ENCODE data around the gene GREM2. TPM values are rescaled to one million over a fixed set of nuclear protein-coding genes. Genes with fewer than 3 reads are reported as not detected.

GREM2 gene
- total RNA-seq, 1 donor from 2014 or later, result not detected

DNA sequence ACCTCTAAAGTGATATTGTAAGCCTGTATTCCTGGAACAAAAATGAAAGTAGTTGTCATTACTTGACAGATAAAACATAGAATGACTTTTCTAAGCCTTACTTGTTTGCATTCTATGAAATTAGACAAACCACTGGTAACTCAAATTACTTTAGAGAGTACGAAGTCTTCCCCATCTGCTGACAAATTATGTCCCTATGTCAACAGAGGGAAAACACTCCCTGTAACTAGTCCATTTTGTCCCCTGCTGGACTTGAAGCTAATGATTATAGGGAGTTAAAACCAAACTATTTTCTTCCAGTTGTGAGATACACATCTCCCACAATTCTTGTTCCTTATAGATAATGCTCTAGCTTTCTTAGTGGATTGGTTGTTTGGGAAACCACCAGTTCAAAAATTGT lies 39.6 kb downstream of the GREM2 start:
- DNase-seq (ENCODE audit: low spot score), result no peak
- H3K4me3 Mint-ChIP-seq (ENCODE audit: low read depth), result no peak overlapping the region
- no peak overlapping the region for H3K27ac Mint-ChIP-seq
- H3K9me3 Mint-ChIP-seq, result peaks cover 6% of the 10 kb centered on the region
- H3K4me1 Mint-ChIP-seq (ENCODE audit: low read depth), result peaks cover 7% of the 10 kb centered on the region
- intact Hi-C loops (cut with micrococcal nuclease), result no loop called here
- no peaks in the 10 kb centered on the region for H3K36me3 Mint-ChIP-seq (ENCODE audit: low read depth)
- peaks cover 3% of the 10 kb centered on the region for H3K27me3 Mint-ChIP-seq (ENCODE audit: low read depth)

DNA sequence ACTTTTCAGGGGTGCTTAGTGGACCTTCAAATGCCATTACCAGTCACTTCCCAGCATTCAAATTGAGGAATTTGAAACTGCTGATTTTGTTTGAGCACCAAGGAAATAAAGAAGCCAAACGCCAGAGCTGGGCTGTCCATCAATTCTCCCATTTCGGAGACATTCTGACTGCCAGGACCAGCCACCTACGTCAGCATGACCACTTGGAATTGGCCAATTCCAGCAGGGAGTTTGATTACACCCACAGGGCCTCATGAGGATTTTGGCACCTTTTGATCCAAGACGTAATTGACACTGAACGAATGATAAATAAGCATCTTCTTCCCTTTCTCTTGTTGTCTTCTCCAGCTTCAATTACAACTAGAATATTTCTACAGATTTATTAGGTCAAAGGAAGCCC lies 40.2 kb downstream of the GREM2 start:
- Mint-ChIP-seq H3K27ac (no peak overlapping the region), H3K27me3 (ENCODE audit: low read depth) (peaks cover 2% of the 10 kb centered on the region), H3K9me3 (peaks cover 6% of the 10 kb centered on the region), H3K36me3 (ENCODE audit: low read depth) (no peaks in the 10 kb centered on the region), H3K4me1 (ENCODE audit: low read depth) (peaks cover 7% of the 10 kb centered on the region), H3K4me3 (ENCODE audit: low read depth) (no peak overlapping the region)
- intact Hi-C loops (cut with micrococcal nuclease), result no loop called here
- DNase-seq (ENCODE audit: low spot score), result no peak

DNA sequence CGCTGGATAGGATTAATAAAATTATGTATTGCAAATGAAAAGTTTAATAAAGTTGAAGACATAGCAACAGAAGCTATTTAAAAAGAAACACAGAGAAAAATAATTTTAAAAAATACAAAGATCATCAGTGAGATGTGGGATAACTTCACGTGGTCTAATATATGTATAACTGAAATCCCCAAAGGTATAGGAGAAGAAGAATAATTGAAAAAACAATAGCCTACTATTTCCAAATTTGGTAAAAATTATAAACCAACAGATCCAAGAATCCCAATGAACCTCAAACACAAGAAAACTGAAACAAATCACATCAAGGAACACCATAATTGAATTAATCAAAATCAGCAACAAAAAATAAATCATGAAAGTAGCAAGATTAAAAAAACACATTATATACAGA lies 44.9 kb downstream of the GREM2 start:
- no peak for DNase-seq (ENCODE audit: low spot score)
- no peaks in the 10 kb centered on the region for H3K36me3 Mint-ChIP-seq (ENCODE audit: low read depth)
- no peaks in the 10 kb centered on the region for H3K4me1 Mint-ChIP-seq (ENCODE audit: low read depth)
- H3K9me3 Mint-ChIP-seq, result peaks cover 5% of the 10 kb centered on the region
- H3K27me3 Mint-ChIP-seq (ENCODE audit: low read depth), result no peaks in the 10 kb centered on the region
- intact Hi-C loops (cut with micrococcal nuclease), result no loop called here
- no peak overlapping the region for H3K27ac Mint-ChIP-seq
- no peak overlapping the region for H3K4me3 Mint-ChIP-seq (ENCODE audit: low read depth)

DNA sequence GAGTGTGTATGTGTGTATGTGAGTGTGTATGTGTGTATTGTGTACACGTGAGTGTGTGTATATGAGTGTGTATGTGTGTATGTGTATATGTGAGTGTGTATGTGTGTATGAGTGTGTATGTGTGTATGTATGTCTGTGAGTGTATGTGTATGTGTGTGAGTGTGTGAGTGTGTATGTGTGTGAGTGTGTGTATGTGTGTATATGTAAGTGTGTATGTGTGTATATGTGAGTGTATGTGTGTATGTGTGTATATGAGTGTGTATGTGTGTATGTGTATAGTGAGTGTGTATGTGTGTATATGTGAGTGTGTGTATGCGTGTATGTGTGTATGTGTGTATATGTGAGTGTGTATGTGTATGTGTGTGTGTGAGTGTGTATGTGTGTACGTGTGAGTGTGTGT lies 49.2 kb downstream of the GREM2 start:
- no peaks in the 10 kb centered on the region for H3K4me1 Mint-ChIP-seq (ENCODE audit: low read depth)
- no peak overlapping the region for H3K4me3 Mint-ChIP-seq (ENCODE audit: low read depth)
- H3K36me3 Mint-ChIP-seq (ENCODE audit: low read depth), result no peaks in the 10 kb centered on the region
- DNase-seq (ENCODE audit: low spot score), result no peak
- peaks cover 5% of the 10 kb centered on the region for H3K9me3 Mint-ChIP-seq
- intact Hi-C loops (cut with micrococcal nuclease), result no loop called here
- H3K27ac Mint-ChIP-seq, result no peak overlapping the region
- no peaks in the 10 kb centered on the region for H3K27me3 Mint-ChIP-seq (ENCODE audit: low read depth)

DNA sequence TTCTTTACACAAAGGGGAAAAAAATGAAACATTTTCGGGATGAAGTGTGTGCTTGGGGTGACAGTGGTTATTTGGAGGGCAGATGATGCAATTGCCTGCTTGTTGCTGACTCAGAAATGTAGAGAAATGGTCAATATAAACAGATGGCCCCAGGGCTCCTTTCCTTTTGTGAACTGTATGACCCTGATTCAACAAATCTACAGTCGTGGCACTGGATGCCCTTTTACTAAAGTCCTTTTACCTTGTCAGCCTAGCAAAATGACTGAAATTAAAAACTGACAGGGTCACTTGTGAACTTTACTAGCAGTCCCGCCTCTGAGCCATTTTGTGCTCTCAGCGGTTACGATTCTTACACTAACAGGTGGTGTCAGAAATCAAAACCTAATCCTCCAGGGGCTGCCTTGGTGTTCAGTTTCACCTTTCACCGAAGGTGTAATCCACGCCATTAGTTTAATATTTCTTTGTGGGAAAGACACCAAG lies 49.8 kb downstream of the GREM2 start:
- DNase-seq (ENCODE audit: low spot score), result no peak
- Mint-ChIP-seq H3K27me3 (ENCODE audit: low read depth) (no peaks in the 10 kb centered on the region), H3K9me3 (peaks cover 5% of the 10 kb centered on the region), H3K4me1 (ENCODE audit: low read depth) (no peaks in the 10 kb centered on the region), H3K4me3 (ENCODE audit: low read depth) (no peak overlapping the region), H3K27ac (no peak overlapping the region), H3K36me3 (ENCODE audit: low read depth) (no peaks in the 10 kb centered on the region)
- intact Hi-C loops (cut with micrococcal nuclease), result no loop called here

DNA sequence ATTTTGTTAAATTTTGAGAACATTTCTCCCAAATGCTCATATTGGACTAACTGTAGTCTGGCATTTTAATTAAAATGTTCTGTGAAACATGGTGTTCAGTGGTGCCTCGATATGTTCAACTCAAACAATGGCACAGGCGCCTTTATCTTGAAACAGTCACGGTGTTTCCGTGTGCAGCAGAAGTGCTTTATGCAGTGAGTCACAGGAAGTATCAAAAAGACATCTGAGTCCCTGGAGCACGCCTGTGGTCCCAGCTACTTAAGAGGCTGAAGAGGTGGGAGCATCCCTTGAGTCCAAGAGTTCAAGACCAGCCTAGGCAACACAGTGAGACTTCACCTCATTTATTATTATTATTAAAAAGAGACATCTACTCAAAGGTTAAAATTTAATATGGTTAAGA lies 52.2 kb downstream of the GREM2 start:
- DNase-seq (ENCODE audit: low spot score), result no peak
- Mint-ChIP-seq H3K27ac (no peak overlapping the region), H3K4me1 (ENCODE audit: low read depth) (no peaks in the 10 kb centered on the region), H3K4me3 (ENCODE audit: low read depth) (no peak overlapping the region), H3K27me3 (ENCODE audit: low read depth) (no peaks in the 10 kb centered on the region), H3K9me3 (no peaks in the 10 kb centered on the region), H3K36me3 (ENCODE audit: low read depth) (no peaks in the 10 kb centered on the region)
- intact Hi-C loops (cut with micrococcal nuclease), result no loop called here

DNA sequence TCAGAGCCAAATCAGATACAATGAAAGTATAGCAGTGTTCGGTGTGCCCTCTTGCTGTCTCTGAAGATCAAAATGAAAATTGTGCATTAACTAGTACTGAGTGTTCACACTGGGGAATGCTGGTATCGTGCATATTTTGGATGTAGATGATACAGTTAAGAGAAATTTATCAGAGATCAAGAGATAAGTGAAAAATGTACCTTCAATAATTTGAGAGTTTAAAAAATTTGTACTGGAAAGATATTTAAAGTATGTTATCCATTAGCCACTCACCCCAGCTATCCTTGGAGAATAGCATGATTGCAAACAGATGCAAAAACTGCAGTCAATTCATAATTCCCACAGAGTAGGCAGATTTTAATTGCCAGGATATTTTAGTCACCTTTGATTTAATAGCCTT lies 56.4 kb downstream of the GREM2 start:
- DNase-seq (ENCODE audit: low spot score), result no peak

DNA sequence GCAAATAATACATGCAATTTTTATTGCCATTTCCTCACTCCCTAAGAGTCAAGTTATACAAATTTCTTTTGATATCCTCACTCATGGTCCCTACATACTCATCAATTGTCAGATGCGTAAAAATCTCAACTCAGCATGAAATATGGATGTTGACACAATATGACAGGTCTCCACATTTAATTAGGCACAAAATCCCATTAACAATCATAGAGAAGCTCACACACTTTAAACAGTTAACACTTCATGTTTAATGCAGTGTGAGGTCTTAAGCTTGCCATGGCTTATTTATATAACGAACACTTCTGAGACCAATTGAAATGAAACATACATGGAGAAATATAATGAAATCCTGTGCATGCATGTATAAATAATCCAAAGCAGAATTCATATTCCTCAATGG lies 58.6 kb downstream of the GREM2 start:
- no peaks in the 10 kb centered on the region for H3K36me3 Mint-ChIP-seq (ENCODE audit: low read depth)
- no peak for DNase-seq (ENCODE audit: low spot score)
- no peak overlapping the region for H3K27ac Mint-ChIP-seq
- H3K4me3 Mint-ChIP-seq (ENCODE audit: low read depth), result no peak overlapping the region
- H3K27me3 Mint-ChIP-seq (ENCODE audit: low read depth), result no peaks in the 10 kb centered on the region
- no peaks in the 10 kb centered on the region for H3K9me3 Mint-ChIP-seq
- intact Hi-C loops (cut with micrococcal nuclease), result no loop called here
- no peaks in the 10 kb centered on the region for H3K4me1 Mint-ChIP-seq (ENCODE audit: low read depth)

More for the DNA sequence above, 56.4 kb downstream of the GREM2 start:
- intact Hi-C loops (cut with micrococcal nuclease), result no loop called here
- Mint-ChIP-seq H3K4me3 (ENCODE audit: low read depth) (no peak overlapping the region), H3K27ac (no peak overlapping the region), H3K4me1 (ENCODE audit: low read depth) (no peaks in the 10 kb centered on the region), H3K9me3 (no peaks in the 10 kb centered on the region), H3K27me3 (ENCODE audit: low read depth) (no peaks in the 10 kb centered on the region), H3K36me3 (ENCODE audit: low read depth) (no peaks in the 10 kb centered on the region)

DNA sequence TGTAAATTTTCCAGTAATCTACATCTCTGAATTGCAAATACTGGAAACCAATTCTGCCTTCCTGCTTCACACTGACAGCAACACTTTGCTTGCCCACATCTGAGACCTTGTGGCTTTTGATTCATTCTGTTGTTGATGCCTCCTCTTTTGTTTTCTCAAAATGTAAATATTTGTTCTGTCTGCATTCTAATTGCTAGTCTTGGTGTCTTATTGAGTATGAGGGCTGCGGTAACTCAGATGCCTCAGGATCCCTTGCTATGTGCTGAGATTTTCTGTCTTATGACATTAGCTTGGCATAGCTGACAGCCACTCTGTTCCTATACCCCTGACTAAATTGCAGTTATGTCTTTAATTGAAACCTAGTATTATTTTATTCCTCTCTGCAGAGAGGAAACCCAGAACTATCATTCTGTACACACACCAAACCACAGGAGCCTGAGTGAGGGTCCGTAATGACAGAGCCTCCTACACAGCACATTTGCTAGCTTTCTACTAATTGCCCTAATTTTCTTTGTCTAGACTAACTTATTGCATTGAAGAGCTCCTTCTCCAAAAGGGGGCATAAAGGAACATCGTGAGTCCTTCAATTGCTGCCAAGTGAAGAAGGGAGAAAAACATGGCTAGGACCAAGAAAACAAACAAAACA lies 72.1 kb downstream of the GREM2 start:
- Mint-ChIP-seq H3K27me3 (ENCODE audit: low read depth) (no peaks in the 10 kb centered on the region), H3K4me3 (ENCODE audit: low read depth) (no peak overlapping the region), H3K4me1 (ENCODE audit: low read depth) (no peaks in the 10 kb centered on the region), H3K27ac (no peak overlapping the region), H3K9me3 (peaks cover 7% of the 10 kb centered on the region), H3K36me3 (ENCODE audit: low read depth) (no peaks in the 10 kb centered on the region)
- no peak for DNase-seq (ENCODE audit: low spot score)
- intact Hi-C loops (cut with micrococcal nuclease), result no loop called here

DNA sequence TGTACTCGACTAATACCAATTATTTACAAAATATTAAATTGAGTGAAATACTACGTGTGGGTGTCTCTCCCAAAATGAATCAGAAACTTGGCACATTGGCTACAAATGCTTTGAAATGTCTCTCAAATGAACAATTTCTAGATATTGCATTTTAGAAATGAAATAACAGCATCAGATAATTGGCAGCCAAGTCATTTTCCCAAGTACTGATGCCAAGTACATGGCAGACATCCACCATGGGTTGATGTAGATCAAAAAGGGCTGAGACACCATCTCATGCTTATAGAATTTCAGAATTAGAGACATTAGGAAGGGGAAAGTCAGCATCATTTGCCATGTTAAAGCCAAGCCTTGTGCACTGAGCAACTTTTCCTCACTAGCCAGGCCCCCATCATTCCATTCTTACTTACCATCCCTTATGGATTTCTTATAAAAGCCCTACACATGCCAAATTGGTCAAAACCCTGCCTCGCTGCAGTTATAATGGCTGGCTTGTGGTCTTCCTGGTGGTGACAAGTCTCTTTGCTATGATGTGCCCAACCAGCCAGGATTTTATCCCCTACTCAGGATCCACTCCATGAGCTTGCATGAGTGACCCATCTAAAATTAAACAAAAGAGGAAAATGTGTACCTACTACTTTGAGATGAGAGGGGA lies 73.1 kb downstream of the GREM2 start:
- no peak for DNase-seq (ENCODE audit: low spot score)
- Mint-ChIP-seq H3K9me3 (peaks cover 7% of the 10 kb centered on the region), H3K27ac (no peak overlapping the region), H3K27me3 (ENCODE audit: low read depth) (no peaks in the 10 kb centered on the region), H3K4me3 (ENCODE audit: low read depth) (no peak overlapping the region), H3K4me1 (ENCODE audit: low read depth) (no peaks in the 10 kb centered on the region), H3K36me3 (ENCODE audit: low read depth) (no peaks in the 10 kb centered on the region)
- intact Hi-C loops (cut with micrococcal nuclease), result no loop called here

DNA sequence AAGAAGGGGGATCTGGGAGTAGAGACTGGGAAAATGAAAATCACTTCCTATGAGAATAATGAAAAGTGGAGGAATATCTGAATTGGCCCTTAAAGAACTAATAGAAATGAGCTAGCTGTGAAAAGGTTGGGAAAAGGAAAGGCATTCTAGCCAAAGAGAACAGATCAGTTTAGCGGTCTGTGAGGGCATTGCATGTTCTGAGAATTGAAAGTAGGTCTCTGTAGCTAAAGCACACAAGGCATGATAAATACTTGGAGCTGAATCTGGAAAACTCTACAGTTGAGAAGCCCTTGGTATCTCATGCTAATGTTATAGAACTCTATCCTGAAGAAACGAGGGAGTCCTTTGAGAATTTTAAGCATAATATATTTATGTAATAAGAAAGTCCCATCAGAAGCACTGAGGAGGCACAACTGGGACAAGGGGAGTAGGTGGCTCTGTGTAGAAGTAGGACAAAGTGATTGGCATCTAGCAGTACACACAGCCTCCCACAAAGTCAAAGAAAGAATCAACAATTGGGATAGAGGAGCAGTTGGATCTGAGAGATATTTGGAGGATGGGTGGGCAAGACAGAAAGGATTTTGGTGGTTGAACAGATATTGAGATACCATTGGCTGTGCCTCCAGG lies 78.7 kb downstream of the GREM2 start:
- H3K4me1 Mint-ChIP-seq (ENCODE audit: low read depth), result no peaks in the 10 kb centered on the region
- no peaks in the 10 kb centered on the region for H3K36me3 Mint-ChIP-seq (ENCODE audit: low read depth)
- peaks cover 7% of the 10 kb centered on the region for H3K9me3 Mint-ChIP-seq
- no peak for DNase-seq (ENCODE audit: low spot score)
- intact Hi-C loops (cut with micrococcal nuclease), result no loop called here
- no peak overlapping the region for H3K27ac Mint-ChIP-seq
- H3K27me3 Mint-ChIP-seq (ENCODE audit: low read depth), result no peaks in the 10 kb centered on the region
- no peak overlapping the region for H3K4me3 Mint-ChIP-seq (ENCODE audit: low read depth)

DNA sequence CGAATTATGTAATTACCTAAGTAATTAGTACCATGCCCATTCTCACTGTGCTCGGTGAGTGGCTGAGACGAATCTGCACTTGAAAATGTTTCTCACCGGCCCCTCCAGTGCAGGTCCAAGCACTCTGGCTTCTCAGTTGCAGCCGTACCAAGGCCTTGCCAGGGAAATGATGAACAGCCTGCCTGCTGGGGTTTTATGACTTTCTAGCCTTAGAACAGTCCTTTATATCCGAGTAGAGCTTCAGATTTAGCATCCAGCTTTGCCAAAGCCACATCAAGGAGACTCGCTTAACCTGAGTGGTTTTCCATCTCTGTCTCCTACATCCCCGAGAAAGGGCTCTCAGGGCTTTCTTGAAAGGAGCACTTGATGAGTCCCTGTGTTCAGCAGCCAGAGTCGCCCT lies 83.4 kb downstream of the GREM2 start:
- Mint-ChIP-seq H3K27me3 (ENCODE audit: low read depth) (no peaks in the 10 kb centered on the region), H3K4me3 (ENCODE audit: low read depth) (no peak overlapping the region), H3K36me3 (ENCODE audit: low read depth) (no peaks in the 10 kb centered on the region), H3K9me3 (peaks cover 3% of the 10 kb centered on the region), H3K4me1 (ENCODE audit: low read depth) (no peaks in the 10 kb centered on the region), H3K27ac (no peak overlapping the region)
- no peak for DNase-seq (ENCODE audit: low spot score)
- intact Hi-C loops (cut with micrococcal nuclease), result no loop called here

DNA sequence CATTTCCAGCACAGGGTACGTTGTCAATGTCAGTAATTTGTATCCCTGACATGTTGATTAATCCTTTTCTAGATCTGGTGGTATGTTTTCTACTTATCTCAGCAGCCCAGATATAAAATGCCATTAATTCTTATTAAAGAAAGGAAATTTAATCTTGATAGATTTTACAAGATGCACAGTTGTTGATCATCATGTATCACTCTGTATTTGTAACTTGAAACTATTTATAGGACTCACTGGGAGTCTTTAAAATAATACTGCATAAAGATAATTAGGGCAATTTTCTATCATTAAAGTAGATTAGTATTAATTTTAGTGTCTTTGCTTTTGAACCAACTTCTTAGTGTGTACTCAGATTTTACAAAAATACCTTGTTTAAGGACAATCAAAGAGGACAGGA lies 84.9 kb downstream of the GREM2 start:
- Mint-ChIP-seq H3K9me3 (peaks cover 3% of the 10 kb centered on the region), H3K27ac (no peak overlapping the region), H3K4me3 (ENCODE audit: low read depth) (no peak overlapping the region), H3K27me3 (ENCODE audit: low read depth) (no peaks in the 10 kb centered on the region), H3K4me1 (ENCODE audit: low read depth) (no peaks in the 10 kb centered on the region), H3K36me3 (ENCODE audit: low read depth) (no peaks in the 10 kb centered on the region)
- intact Hi-C loops (cut with micrococcal nuclease), result no loop called here
- DNase-seq (ENCODE audit: low spot score), result no peak
